Measurements from ENCODE around the gene MB. TPM values are rescaled to one million over a fixed set of nuclear protein-coding genes. Genes with fewer than 3 reads are reported as not detected.

The MB gene
- total RNA-seq, 1 experiment from 2014 or later = not detected

GRCh38 chr22:35572556-35572955 is 44.6 kb downstream of the MB start:
- BruUV-seq (replicated peaks) = no TSS peak
- intact Hi-C loops (cut with micrococcal nuclease; ENCODE audit: unreplicated experiment) = no loop called here
- Mint-ChIP-seq H3K27me3 (ENCODE audit: unreplicated experiment) (peaks cover 67% of the 10 kb centered on the region), H3K36me3 (ENCODE audit: insufficient read depth, unreplicated experiment) (no peaks in the 10 kb centered on the region), H3K27ac (ENCODE audit: unreplicated experiment) (no peak overlapping the region), H3K4me1 (ENCODE audit: low read depth, unreplicated experiment) (peaks cover 18% of the 10 kb centered on the region), H3K9me3 (ENCODE audit: low read depth, unreplicated experiment) (no peaks in the 10 kb centered on the region), H3K4me3 (ENCODE audit: low read depth, unreplicated experiment) (no peak overlapping the region)
- CTCF ChIA-PET = interaction anchor here (0.6 kb wide), 1 partner anchor 36 kb away, joined by 3 read pairs; no protein-coding TSS in a partner anchor
- DNase-seq = no peak
- TF ChIP-seq CTCF (IDR thresholded peaks at IDR 0.05; ENCODE audit: unreplicated experiment) = no peak

GRCh38 chr22:35570686-35571194 is 46.4 kb downstream of the MB start:
- no TSS peak for BruUV-seq (replicated peaks)
- no peak for TF ChIP-seq CTCF (IDR thresholded peaks at IDR 0.05; ENCODE audit: unreplicated experiment)
- CTCF ChIA-PET = no interaction called here
- H3K4me3 Mint-ChIP-seq (ENCODE audit: low read depth, unreplicated experiment) = no peak overlapping the region
- DNase-seq = no peak
- H3K9me3 Mint-ChIP-seq (ENCODE audit: low read depth, unreplicated experiment) = no peaks in the 10 kb centered on the region
- H3K27ac Mint-ChIP-seq (ENCODE audit: unreplicated experiment) = no peak overlapping the region
- H3K27me3 Mint-ChIP-seq (ENCODE audit: unreplicated experiment) = peaks cover 71% of the 10 kb centered on the region
- no peaks in the 10 kb centered on the region for H3K36me3 Mint-ChIP-seq (ENCODE audit: insufficient read depth, unreplicated experiment)
- intact Hi-C loops (cut with micrococcal nuclease; ENCODE audit: unreplicated experiment) = no loop called here
- peaks cover 18% of the 10 kb centered on the region for H3K4me1 Mint-ChIP-seq (ENCODE audit: low read depth, unreplicated experiment)

GRCh38 chr22:35569916-35570315 is 47.2 kb downstream of the MB start:
- peaks cover 18% of the 10 kb centered on the region for H3K4me1 Mint-ChIP-seq (ENCODE audit: low read depth, unreplicated experiment)
- no peak overlapping the region for H3K27ac Mint-ChIP-seq (ENCODE audit: unreplicated experiment)
- peaks cover 75% of the 10 kb centered on the region for H3K27me3 Mint-ChIP-seq (ENCODE audit: unreplicated experiment)
- CTCF ChIA-PET = no interaction called here
- H3K36me3 Mint-ChIP-seq (ENCODE audit: insufficient read depth, unreplicated experiment) = no peaks in the 10 kb centered on the region
- TF ChIP-seq CTCF (IDR thresholded peaks at IDR 0.05; ENCODE audit: unreplicated experiment) = no peak
- no peak overlapping the region for H3K4me3 Mint-ChIP-seq (ENCODE audit: low read depth, unreplicated experiment)
- intact Hi-C loops (cut with micrococcal nuclease; ENCODE audit: unreplicated experiment) = no loop called here
- no peak for DNase-seq
- BruUV-seq (replicated peaks) = no TSS peak
- H3K9me3 Mint-ChIP-seq (ENCODE audit: low read depth, unreplicated experiment) = no peaks in the 10 kb centered on the region

- Mint-ChIP-seq H3K4me1 (ENCODE audit: low read depth, unreplicated experiment) (peaks cover 18% of the 10 kb centered on the region), H3K9me3 (ENCODE audit: low read depth, unreplicated experiment) (no peaks in the 10 kb centered on the region), H3K4me3 (ENCODE audit: low read depth, unreplicated experiment) (no peak overlapping the region), H3K27me3 (ENCODE audit: unreplicated experiment) (peaks cover 75% of the 10 kb centered on the region), H3K36me3 (ENCODE audit: insufficient read depth, unreplicated experiment) (no peaks in the 10 kb centered on the region), H3K27ac (ENCODE audit: unreplicated experiment) (no peak overlapping the region)
- CTCF ChIA-PET = no interaction called here
- intact Hi-C loops (cut with micrococcal nuclease; ENCODE audit: unreplicated experiment) = no loop called here
- TF ChIP-seq CTCF (IDR thresholded peaks at IDR 0.05; ENCODE audit: unreplicated experiment) = no peak
- BruUV-seq (replicated peaks) = no TSS peak
- no peak for DNase-seq
These were observed 48.1 kb downstream of the MB start for GRCh38 chr22:35568751-35569739.

Data from Calu3 (cell line).